GM10266 (cell line): ENCODE measurements around the gene DDX31.

Experiments
- DNase-seq: peaks from one replicate; pipeline ENCODE4 v3.0.0; 2012; ENCODE audit errors: extremely low spot score
- CTCF ChIP-seq: IDR thresholded peaks from 2 replicates; pipeline ENCODE4 v1.5.1; 2012; ENCODE audit warnings: mild to moderate bottlenecking, low read depth; ENCODE audit not compliant: control insufficient read depth, insufficient read depth; ENCODE audit errors: missing control alignments

The DDX31 gene

DNA sequence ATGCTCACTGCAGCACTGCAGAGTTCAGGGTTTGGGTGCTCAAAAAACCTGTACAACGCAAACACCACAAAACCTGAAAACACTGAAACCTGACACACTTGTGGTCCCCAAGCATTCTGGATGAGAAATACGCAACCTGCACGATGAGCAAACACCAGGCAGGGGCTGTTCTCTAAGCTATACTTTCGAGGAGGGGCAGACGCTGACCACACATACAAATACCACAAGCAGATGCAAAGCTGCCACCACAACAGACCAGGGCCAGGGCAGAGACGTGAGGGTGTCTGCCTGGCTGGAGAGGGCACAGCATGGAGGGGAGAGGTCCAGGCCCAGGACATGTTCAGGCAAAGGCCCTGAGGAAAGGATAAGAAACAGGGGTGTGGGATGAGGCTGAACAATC, 64.4 kb downstream of the DDX31 start:
- TF ChIP-seq CTCF: no peak
- no peak for DNase-seq

GRCh38 chr9:132602207-132602606, 67.6 kb downstream of the DDX31 start:
- TF ChIP-seq CTCF: no peak
- DNase-seq: no peak

DNA sequence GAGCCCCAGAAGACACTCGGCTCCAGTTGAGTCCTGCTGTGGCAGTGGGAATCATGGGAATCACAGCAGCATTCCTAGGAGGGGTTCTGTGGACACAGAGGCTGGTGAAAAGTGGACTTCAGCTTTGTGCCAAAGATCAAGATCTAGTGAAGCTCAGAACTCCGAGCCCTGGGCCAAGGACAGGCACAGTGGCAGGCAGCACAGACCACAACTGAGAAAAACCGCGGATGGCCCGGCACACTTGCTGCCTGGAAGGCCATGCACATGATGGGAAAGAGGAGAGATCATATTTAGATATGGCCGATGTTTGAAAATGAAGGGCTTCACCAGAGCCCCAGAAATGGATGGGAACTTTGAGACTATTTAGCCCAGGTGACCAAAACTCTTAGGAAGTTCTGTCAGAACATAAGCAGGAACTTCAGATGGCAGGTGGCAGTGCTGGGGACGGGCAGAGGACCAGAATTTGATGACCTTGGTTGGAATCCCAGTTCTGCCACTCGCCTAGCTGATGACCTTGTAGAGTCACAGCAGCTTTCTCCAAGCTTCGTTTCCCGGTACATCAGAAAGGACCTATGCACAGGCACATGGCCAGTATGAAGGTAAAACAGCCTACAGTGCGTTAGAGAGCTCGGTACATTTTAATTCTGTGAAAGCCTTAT, 69.3 kb downstream of the DDX31 start:
- TF ChIP-seq CTCF: no peak
- no peak for DNase-seq

- TF ChIP-seq CTCF: no peak
- DNase-seq: no peak
Observed at GRCh38 chr9:132597073-132597775, 72.6 kb downstream of the DDX31 start.

- DNase-seq: no peak
- no peak for TF ChIP-seq CTCF
Observed at GRCh38 chr9:132596200-132596599, 73.6 kb downstream of the DDX31 start.

- no peak for DNase-seq
- TF ChIP-seq CTCF: no peak
Observed at GRCh38 chr9:132595319-132595718, 74.5 kb downstream of the DDX31 start.

- TF ChIP-seq CTCF: no peak
- DNase-seq: no peak
Observed at GRCh38 chr9:132594412-132594811, 75.4 kb downstream of the DDX31 start.
